Endothelial cell of umbilical vein (primary cell): ENCODE measurements around the gene DIAPH2. TPM values are rescaled to one million over a fixed set of nuclear protein-coding genes. Genes with fewer than 3 reads are reported as not detected.

ENCODE experiments used
- BruUV-seq: library from RNA; stranded (reverse); fragments of 400-500 nt; replicated peaks from 2 replicates; lab custom pipeline; 2021; lab: Mats Ljungman, UMichigan
- CTCF ChIA-PET: fragments of 300-600, 350-600 bp; sonication (Branson Sonifier 250); formaldehyde crosslinking; loops from one replicate; lab custom pipeline; 2021; ENCODE audit warnings: antibody characterized with exemption, inconsistent platforms; lab: Charles Lee
- POLR2A ChIA-PET: fragments of 300-600, 350-600 bp; sonication (Branson Sonifier 250); formaldehyde crosslinking; loops from one replicate; lab custom pipeline; 2021; ENCODE audit warnings: antibody characterized with exemption, inconsistent platforms; lab: Charles Lee
- DNase-seq: peaks from one replicate; pipeline ENCODE4 v3.0.0-alpha.2; 2011; ENCODE audit warnings: low read depth, low spot score
- FAIRE-seq: peaks from 2 replicates; lab custom pipeline; 2011; peaks lifted over from hg19 to GRCh38; lab: Jason Lieb, UNC
- H2AFZ ChIP-seq: 2 replicates; pipeline ENCODE4 v1.6.0; 2012; ENCODE audit warnings: low read depth, low read length, control low read depth, inconsistent platforms
- H3K27ac ChIP-seq: 2 replicates; pipeline ENCODE4 v1.5.1; 2011; ENCODE audit warnings: low read depth, mild to moderate bottlenecking, control low read depth, low read length, moderate library complexity; ENCODE audit not compliant: insufficient read depth
- H3K27me3 ChIP-seq, 2 experiments: 2 replicates each; pipeline versions ENCODE4 v1.6.0 to v1.6.1; 2011; ENCODE audit warnings: low read length in 2 of 2, mixed read lengths in 1 of 2; ENCODE audit not compliant: control insufficient read depth in 2 of 2, insufficient read depth in 2 of 2
- H3K36me3 ChIP-seq, 2 experiments: 2 replicates in 1 of 2; 3 replicates in 1 of 2; pipeline ENCODE4 v1.5.1; 2011; ENCODE audit warnings: low read length in 2 of 2, mild to moderate bottlenecking in 1 of 2, moderate library complexity in 1 of 2; ENCODE audit not compliant: control insufficient read depth in 2 of 2, insufficient read depth in 2 of 2; ENCODE audit errors: extremely low read depth in 1 of 2
- H3K4me1 ChIP-seq: 3 replicates; pipeline ENCODE4 v1.5.1; 2011; ENCODE audit warnings: mild to moderate bottlenecking, low read length; ENCODE audit not compliant: control insufficient read depth, insufficient read depth; ENCODE audit errors: extremely low read depth
- H3K4me2 ChIP-seq: 2 replicates; pipeline ENCODE4 v1.6.1; 2011; ENCODE audit warnings: low read length, control low read depth, mixed read lengths; ENCODE audit not compliant: insufficient read depth
- H3K4me3 ChIP-seq, 3 experiments: fragments of 200-600 bp in 1 of 3; sonication (generic), shearing (Covaris generic) in 1 of 3; replicated peaks in 1 of 3; 2 replicates each; pipeline ENCODE4 v1.5.1; 2011 to 2016; ENCODE audit warnings: control low read depth in 3 of 3, low read length in 3 of 3, mild to moderate bottlenecking in 2 of 3, inconsistent platforms in 1 of 3, low read depth in 1 of 3, moderate library complexity in 1 of 3; ENCODE audit not compliant: insufficient read depth in 1 of 3
- H3K79me2 ChIP-seq: 2 replicates; pipeline ENCODE4 v1.6.0; 2012; ENCODE audit warnings: low read length, inconsistent platforms; ENCODE audit not compliant: control insufficient read depth, insufficient read depth
- H3K9ac ChIP-seq: replicated peaks from 2 replicates; pipeline ENCODE3; 2011; ENCODE audit warnings: low read length, control low read depth; ENCODE audit not compliant: insufficient read depth; ENCODE audit errors: extremely low read depth
- H3K9me1 ChIP-seq: replicated peaks from 3 replicates; pipeline ENCODE4 v1.6.0; 2011; ENCODE audit warnings: mild to moderate bottlenecking, low read length; ENCODE audit not compliant: control insufficient read depth, insufficient read depth; ENCODE audit errors: extremely low read depth
- H3K9me3 ChIP-seq: replicated peaks from 2 replicates; pipeline ENCODE4 v1.5.1; 2012; ENCODE audit warnings: low read length, inconsistent platforms; ENCODE audit not compliant: control insufficient read depth, insufficient read depth
- H4K20me1 ChIP-seq: replicated peaks from 2 replicates; pipeline ENCODE3; 2011; ENCODE audit warnings: mild to moderate bottlenecking, low read length; ENCODE audit not compliant: control insufficient read depth, insufficient read depth; ENCODE audit errors: extremely low read depth
- CTCF ChIP-seq, 2 donors: IDR thresholded peaks; 1 replicate in 1 of 2; 2 replicates in 1 of 2; pipeline ENCODE4 v1.5.1; 2011; ENCODE audit warnings: low read length in 2 of 2, mild to moderate bottlenecking in 2 of 2, moderate library complexity in 2 of 2, control low read depth in 1 of 2, inconsistent platforms in 1 of 2, low read depth in 1 of 2; ENCODE audit not compliant: insufficient read depth in 1 of 2; ENCODE audit errors: extremely low read depth in 1 of 2
- EZH2 ChIP-seq: IDR thresholded peaks from 2 replicates; pipeline ENCODE4 v1.6.1; 2012; ENCODE audit warnings: borderline replicate concordance, low read depth, mild to moderate bottlenecking, moderate library complexity, low read length, inconsistent platforms; ENCODE audit not compliant: severe bottlenecking
- FOS ChIP-seq: IDR thresholded peaks from 2 replicates; pipeline ENCODE4 v1.6.1; 2011; ENCODE audit warnings: mild to moderate bottlenecking, low read length, moderate library complexity, borderline replicate concordance; ENCODE audit not compliant: insufficient read depth
- GATA2 ChIP-seq: IDR thresholded peaks from 2 replicates; pipeline ENCODE4 v1.7.0; 2011; ENCODE audit warnings: low read depth, mild to moderate bottlenecking, moderate library complexity, mixed read lengths, low read length; ENCODE audit not compliant: insufficient read length, insufficient read depth
- JUN ChIP-seq: IDR thresholded peaks from 2 replicates; pipeline ENCODE4 v1.6.1; 2011; ENCODE audit warnings: borderline replicate concordance, low read depth; ENCODE audit not compliant: insufficient read length, insufficient read depth
- MAX ChIP-seq: IDR thresholded peaks from 2 replicates; pipeline ENCODE4 v1.6.1; 2011; ENCODE audit not compliant: insufficient read depth, insufficient read length
- MYC ChIP-seq: IDR thresholded peaks from one replicate; pipeline ENCODE4 v1.6.1; 2011; ENCODE audit warnings: mild to moderate bottlenecking, low read depth, low read length
- POLR2A ChIP-seq: IDR thresholded peaks from 2 replicates; pipeline ENCODE4 v1.6.1; 2012; ENCODE audit warnings: low read depth, mild to moderate bottlenecking, control low read depth, low read length
- POLR2AphosphoS5 ChIP-seq: IDR thresholded peaks from 2 replicates; pipeline ENCODE4 v1.6.1; 2012; ENCODE audit warnings: low read depth, mild to moderate bottlenecking, control low read depth, low read length, moderate library complexity; ENCODE audit not compliant: insufficient read depth
- dilution Hi-C: fragments of 300-500 bp; cut with MboI; formaldehyde crosslinking; loops from one replicate; pipeline ENCODE4 v1.15.0; 2019; ENCODE audit warnings: low sequenced_read_pairs; ENCODE audit not compliant: extremely low pct_ligation_motif_present
- intact Hi-C: fragments of 100-400 bp; cut with micrococcal nuclease; formaldehyde crosslinking; loops from one replicate; pipeline ENCODE4 v1.10.0; 2022
- polyA plus RNA-seq, 4 experiments: library from polyadenylated mRNA; depleted of rRNA in 3 of 4; stranded (reverse) in 3 of 4; unstranded in 1 of 4; fragments of >200 nt; gene quantifications; 2 replicates each; pipeline versions ENCODE4 v1.2.1 to v1.2.3, GENCODE V29; 2011 to 2012; ENCODE audit warnings: missing spikeins in 1 of 4
- total RNA-seq: library from RNA; stranded (reverse); gene quantifications from 2 replicates; pipeline ENCODE4 v1.2.3, GENCODE V29; 2021

DIAPH2 gene
- total and polyA plus RNA-seq, 2 donors (not counting 3 experiments of a cell fraction or from before 2014, with no cell fraction given): 3.0 to 30.0 TPM

- H3K79me2 ChIP-seq: no peaks in the 10 kb centered on the region
- FAIRE-seq (no peak), DNase-seq (no peak)
- BruUV-seq: no TSS peak
- H3K9ac ChIP-seq: no peak overlapping the region
- CTCF ChIA-PET: no interaction called here
- H3K9me3 ChIP-seq: no peaks in the 10 kb centered on the region
- no peaks in the 10 kb centered on the region for H3K36me3 ChIP-seq
- no peak overlapping the region for H2AFZ ChIP-seq
- H3K4me2 ChIP-seq: no peak overlapping the region
- no peaks in the 10 kb centered on the region for H3K9me1 ChIP-seq
- no peak overlapping the region for H3K27ac ChIP-seq
- intact Hi-C loops (no loop called here), dilution Hi-C loops (no loop called here)
- POLR2A ChIA-PET: no interaction called here
- no peaks in the 10 kb centered on the region for H4K20me1 ChIP-seq
- no peaks in the 10 kb centered on the region for H3K4me1 ChIP-seq
- TF ChIP-seq MAX (no peak), POLR2AphosphoS5 (no peak), JUN (no peak), FOS (no peak), POLR2A (no peak), GATA2 (no peak), CTCF (IDR thresholded peaks at IDR 0.05; ENCODE audit: extremely low read depth in 1 of 2, insufficient read depth in 1 of 2, low read depth in 1 of 2, low read length in 2 of 2) (no peak), EZH2 (no peak), MYC (no peak)
- H3K4me3 ChIP-seq: no peak overlapping the region
- no peaks in the 10 kb centered on the region for H3K27me3 ChIP-seq
Observed at GRCh38 chrX:97628326-97628725, 943.7 kb downstream of the DIAPH2 start.
